CD4-positive, alpha-beta T cell (primary cell): ENCODE measurements around the gene TBC1D22A. TPM values are rescaled to one million over a fixed set of nuclear protein-coding genes. Genes with fewer than 3 reads are reported as not detected.

Experiments used
- ATAC-seq: fragments of 200-7000 bp; cut with Tn5 transposase; one replicate; pipeline ENCODE4 v1.10.0; 2022; ENCODE audit warnings: mild to moderate bottlenecking; ENCODE audit not compliant: poor library complexity
- CTCF ChIA-PET: fragments of 350-600 bp; sonication (Branson Sonifier 250); formaldehyde crosslinking; loops from one replicate; lab custom pipeline; 2021; ENCODE audit warnings: antibody characterized with exemption, inconsistent platforms; lab: Charles Lee
- POLR2A ChIA-PET: fragments of 350-600 bp; sonication (Branson Sonifier 250); formaldehyde crosslinking; loops from one replicate; lab custom pipeline; 2021; ENCODE audit warnings: antibody characterized with exemption, inconsistent platforms; lab: Charles Lee
- DNase-seq, 14 experiments: peaks; one replicate each; pipeline ENCODE4 v3.0.0-alpha.2; 2013 to 2020; ENCODE audit warnings: mixed read lengths in 2 of 14
- H3K27ac ChIP-seq, 2 donors: one replicate each; pipeline versions ENCODE4 v1.5.1 to v1.7.0; 2013; ENCODE audit warnings: low read length in 2 of 2, low read depth in 1 of 2, mild to moderate bottlenecking in 1 of 2
- H3K27me3 ChIP-seq, 2 experiments: 1 replicate in 1 of 2; 2 replicates in 1 of 2; pipeline versions ENCODE4 v1.6.1 to v1.7.0; 2013; ENCODE audit warnings: low read length in 2 of 2, control low read depth in 1 of 2, mild to moderate bottlenecking in 1 of 2, moderate library complexity in 1 of 2; ENCODE audit not compliant: insufficient read depth in 2 of 2, control insufficient read depth in 1 of 2
- H3K36me3 ChIP-seq: one replicate; pipeline ENCODE4 v1.6.1; 2013; ENCODE audit warnings: low read length, control low read depth; ENCODE audit not compliant: insufficient read depth
- H3K4me1 ChIP-seq: one replicate; pipeline ENCODE4 v1.6.1; 2013; ENCODE audit warnings: low read length, control low read depth; ENCODE audit not compliant: insufficient read depth
- H3K4me3 ChIP-seq: one replicate; pipeline ENCODE4 v1.5.1; 2013; ENCODE audit warnings: mild to moderate bottlenecking, low read length, moderate library complexity
- H3K9me3 ChIP-seq, 2 experiments: 1 replicate in 1 of 2; 2 replicates in 1 of 2; pipeline versions ENCODE4 v1.6.1 to v1.7.0; 2013; ENCODE audit warnings: low read length in 2 of 2, mild to moderate bottlenecking in 2 of 2, control low read depth in 1 of 2, moderate library complexity in 1 of 2; ENCODE audit not compliant: control insufficient read depth in 1 of 2, insufficient read depth in 1 of 2
- H3K27ac Mint-ChIP-seq: one replicate; pipeline ENCODE4 v1.8.0; 2020; ENCODE audit warnings: mixed read lengths
- H3K27me3 Mint-ChIP-seq: one replicate; pipeline ENCODE4 v1.8.0; 2021; ENCODE audit warnings: mixed read lengths
- H3K36me3 Mint-ChIP-seq: one replicate; pipeline ENCODE4 v1.8.0; 2021; ENCODE audit warnings: low read depth, mixed read lengths
- H3K4me1 Mint-ChIP-seq: one replicate; pipeline ENCODE4 v1.8.0; 2021; ENCODE audit warnings: low read depth, mixed read lengths
- H3K4me3 Mint-ChIP-seq: one replicate; pipeline ENCODE4 v1.8.0; 2020; ENCODE audit warnings: mild to moderate bottlenecking, mixed read lengths
- H3K9me3 Mint-ChIP-seq: one replicate; pipeline ENCODE4 v1.8.0; 2020; ENCODE audit warnings: mixed read lengths
- CTCF ChIP-seq: fragments of 200-600 bp; IDR thresholded peaks from one replicate; pipeline ENCODE4 v1.8.0; 2022; ENCODE audit warnings: antibody characterized with exemption, mild to moderate bottlenecking
- intact Hi-C, 2 experiments: fragments of 100-400 bp; cut with DNase I in 1 of 2; cut with micrococcal nuclease in 1 of 2; formaldehyde crosslinking; loops; one replicate each; pipeline versions ENCODE4 v1.15.1 to v1.9.0; 2023 to 2025; cut with DNase I, micrococcal nuclease
- total RNA-seq, 174 experiments: library from RNA in 2 of 174; stranded (reverse) in 2 of 174; gene quantifications; one replicate each; pipeline ENCODE4 v1.2.3 and lab custom pipeline; 2021 to 2026

TBC1D22A gene
- total RNA-seq, 2 experiments from 2014 or later: 27.1 to 31.7 TPM

GRCh38 chr22:47045691-47046410, 283.4 kb downstream of the TBC1D22A start:
- no peak for TF ChIP-seq CTCF
- peaks cover 3% of the 10 kb centered on the region for H3K4me1 ChIP-seq
- H3K27me3 Mint-ChIP-seq: no peaks in the 10 kb centered on the region
- H3K4me3 ChIP-seq: no peak overlapping the region
- H3K9me3 ChIP-seq: no peaks in the 10 kb centered on the region
- intact Hi-C loops: no loop called here
- ChIA-PET POLR2A (no interaction called here), CTCF (no interaction called here)
- H3K9me3 Mint-ChIP-seq: no peaks in the 10 kb centered on the region
- H3K4me3 Mint-ChIP-seq: no peak overlapping the region
- no peak for ATAC-seq
- H3K27ac ChIP-seq: no peak overlapping the region
- DNase-seq: no peak
- H3K27ac Mint-ChIP-seq: no peak overlapping the region
- no peaks in the 10 kb centered on the region for H3K27me3 ChIP-seq
- peaks cover 2% of the 10 kb centered on the region for H3K36me3 ChIP-seq
- peaks cover 38% of the 10 kb centered on the region for H3K4me1 Mint-ChIP-seq
- H3K36me3 Mint-ChIP-seq: peaks cover 4% of the 10 kb centered on the region

GRCh38 chr22:47046411-47047065, 284.1 kb downstream of the TBC1D22A start:
- Histone ChIP-seq H3K27me3 (no peaks in the 10 kb centered on the region), H3K4me3 (no peak overlapping the region), H3K36me3 (peaks cover 2% of the 10 kb centered on the region), H3K4me1 (peaks cover 3% of the 10 kb centered on the region), H3K9me3 (no peaks in the 10 kb centered on the region), H3K27ac (no peak overlapping the region)
- Mint-ChIP-seq H3K27me3 (no peaks in the 10 kb centered on the region), H3K27ac (no peak overlapping the region), H3K4me1 (peaks cover 33% of the 10 kb centered on the region), H3K36me3 (peaks cover 4% of the 10 kb centered on the region), H3K9me3 (no peaks in the 10 kb centered on the region), H3K4me3 (no peak overlapping the region)
- ATAC-seq (no peak), DNase-seq (no peak)
- ChIA-PET POLR2A (no interaction called here), CTCF (no interaction called here)
- intact Hi-C loops: no loop called here
- TF ChIP-seq CTCF: no peak

GRCh38 chr22:47047321-47048122, 285.1 kb downstream of the TBC1D22A start:
- no peak for DNase-seq

More at GRCh38 chr22:47047321-47048122, 285.1 kb downstream of the TBC1D22A start:
- Mint-ChIP-seq H3K27me3 (no peaks in the 10 kb centered on the region), H3K4me1 (peaks cover 23% of the 10 kb centered on the region), H3K9me3 (no peaks in the 10 kb centered on the region), H3K27ac (no peak overlapping the region), H3K4me3 (no peak overlapping the region), H3K36me3 (peaks cover 4% of the 10 kb centered on the region)
- POLR2A ChIA-PET: no interaction called here
- intact Hi-C loops: no loop called here
- CTCF ChIA-PET: no interaction called here
- H3K4me1 ChIP-seq: peaks cover 6% of the 10 kb centered on the region
- ATAC-seq: no peak
- no peaks in the 10 kb centered on the region for H3K9me3 ChIP-seq
- no peak overlapping the region for H3K4me3 ChIP-seq
- no peak overlapping the region for H3K27ac ChIP-seq
- no peaks in the 10 kb centered on the region for H3K27me3 ChIP-seq
- no peak for TF ChIP-seq CTCF
- H3K36me3 ChIP-seq: peaks cover 3% of the 10 kb centered on the region
